GM08714 (cell line): ENCODE data around the gene TNS1.

Experiments used
- H3K4me3 ChIP-seq: fragments of 200-500 bp; sonication (Bioruptor generic); 2 replicates; pipeline ENCODE4 v1.5.1; 2014; ENCODE audit warnings: mild to moderate bottlenecking, low read length, inconsistent platforms
- ZNF274 ChIP-seq: IDR thresholded peaks from 2 replicates; pipeline ENCODE4 v1.6.1; 2012; ENCODE audit warnings: mild to moderate bottlenecking, low read depth, low read length

The TNS1 gene

GRCh38 chr2:218014706-218015585, 12.2 kb upstream of the TNS1 start:
- no peak for TF ChIP-seq ZNF274
- no peak overlapping the region for H3K4me3 ChIP-seq

GRCh38 chr2:218013289-218013688, 10.5 kb upstream of the TNS1 start:
- no peak for TF ChIP-seq ZNF274

DNA sequence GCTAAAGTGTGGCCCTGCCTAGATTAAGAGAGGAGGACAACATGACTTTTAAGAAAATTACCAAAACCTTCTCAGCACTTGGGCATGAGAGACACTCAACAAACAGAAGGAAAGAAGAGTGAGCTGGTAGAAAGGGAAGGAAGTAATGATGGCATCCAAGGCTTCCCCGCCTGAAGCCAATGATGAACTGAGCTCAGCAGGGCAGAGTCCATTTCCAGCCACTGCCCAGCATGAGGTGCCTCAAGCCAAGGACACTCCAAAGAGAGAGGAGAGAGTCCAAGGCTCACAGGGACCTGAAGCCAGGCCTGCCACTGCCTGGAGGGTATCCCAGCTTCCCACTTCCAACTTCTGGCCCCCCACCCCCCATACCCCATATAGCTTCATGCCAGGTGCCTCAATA, 9.5 kb upstream of the TNS1 start:
- TF ChIP-seq ZNF274: no peak
- no peak overlapping the region for H3K4me3 ChIP-seq

More at GRCh38 chr2:218013289-218013688, 10.5 kb upstream of the TNS1 start:
- no peak overlapping the region for H3K4me3 ChIP-seq

DNA sequence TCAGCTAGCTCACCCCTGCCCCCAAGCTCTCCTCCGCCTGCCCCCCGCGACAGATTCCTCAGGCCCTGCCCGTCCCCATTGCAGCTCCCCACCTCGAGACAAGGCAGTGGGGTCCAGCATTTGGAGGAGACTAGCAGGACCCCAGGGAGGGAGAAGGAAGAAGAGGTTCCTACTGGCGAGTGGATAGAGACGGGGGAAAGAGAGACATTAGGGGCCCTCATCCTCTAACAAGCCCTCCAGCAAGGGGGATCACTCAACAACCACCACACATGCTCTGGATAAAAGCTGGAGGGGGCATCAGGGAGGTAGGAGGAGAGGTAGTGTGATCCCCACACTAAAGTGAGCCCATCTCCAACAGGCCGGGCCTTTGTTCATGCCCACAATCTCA, 8.9 kb upstream of the TNS1 start:
- H3K4me3 ChIP-seq: no peak overlapping the region
- TF ChIP-seq ZNF274: no peak

- no peak overlapping the region for H3K4me3 ChIP-seq
- TF ChIP-seq ZNF274: no peak
These were observed 8.3 kb upstream of the TNS1 start for GRCh38 chr2:218010984-218011652.

DNA sequence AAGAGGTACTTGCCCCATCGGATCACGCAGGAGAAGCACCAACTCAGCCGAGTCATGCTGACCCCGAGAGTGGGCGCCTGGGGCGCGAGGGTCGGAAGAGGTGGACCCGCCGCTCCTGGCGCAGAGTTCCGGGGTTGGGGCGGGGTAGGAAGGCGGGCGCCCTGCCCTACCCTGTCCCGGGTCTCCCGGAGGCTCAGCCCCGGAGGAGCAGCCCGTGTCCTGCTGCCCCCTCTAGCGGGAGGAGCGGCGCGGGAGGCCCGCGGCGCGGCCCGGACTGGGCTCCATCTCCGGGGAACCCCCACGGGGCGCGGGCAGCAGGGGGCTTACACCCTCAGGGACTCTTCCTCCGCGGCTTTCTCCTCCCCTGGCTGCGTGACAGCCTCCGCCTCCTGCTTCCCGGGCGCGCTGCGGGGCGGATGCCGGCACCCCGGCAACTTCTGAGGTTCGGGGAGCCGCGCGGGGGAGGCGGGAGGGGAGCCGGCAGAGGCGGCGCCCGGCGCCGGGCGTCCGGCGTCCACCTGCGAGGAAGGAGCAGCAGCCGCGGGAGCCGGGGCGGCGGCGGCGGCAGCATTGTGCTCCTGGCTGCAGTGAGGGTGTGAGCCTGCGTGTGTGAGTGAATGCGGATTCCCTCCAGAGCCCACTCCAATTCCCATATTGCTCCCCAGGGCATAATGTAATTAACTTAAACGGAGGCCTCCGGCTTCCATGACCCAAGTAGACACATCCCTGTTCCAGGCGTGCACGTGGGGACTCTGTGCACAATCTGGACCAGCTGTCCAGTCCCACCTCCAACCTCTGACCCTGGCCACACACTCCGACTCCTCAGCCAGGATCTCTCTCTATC, 7.6 kb upstream of the TNS1 start:
- peak overlapping the region; percentile 18; the same call in 1 of the 2 replicates for H3K4me3 ChIP-seq

DNA sequence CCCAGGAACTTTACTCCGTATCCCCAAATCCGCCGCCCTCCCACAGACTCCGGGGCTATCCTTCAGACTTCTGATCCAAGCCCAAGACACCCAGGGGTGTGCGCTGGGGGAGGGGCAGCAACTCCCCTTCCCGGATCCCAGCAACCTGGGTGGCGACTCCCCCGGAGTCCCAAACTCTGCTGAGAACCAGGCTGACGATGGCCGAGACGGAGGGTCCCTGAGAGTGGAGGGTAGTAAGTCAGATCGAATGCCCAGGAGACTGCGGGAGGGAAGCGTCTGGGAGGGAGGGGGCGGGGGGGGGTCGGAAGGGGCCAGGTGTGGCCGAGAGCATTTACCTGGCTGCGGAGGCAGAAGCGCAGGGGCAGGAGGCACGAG, 7.0 kb upstream of the TNS1 start:
- peak overlapping the region; percentile 18; the same call in 1 of the 2 replicates for H3K4me3 ChIP-seq
- TF ChIP-seq ZNF274: no peak

More for the DNA sequence above, 7.6 kb upstream of the TNS1 start:
- no peak for TF ChIP-seq ZNF274

DNA sequence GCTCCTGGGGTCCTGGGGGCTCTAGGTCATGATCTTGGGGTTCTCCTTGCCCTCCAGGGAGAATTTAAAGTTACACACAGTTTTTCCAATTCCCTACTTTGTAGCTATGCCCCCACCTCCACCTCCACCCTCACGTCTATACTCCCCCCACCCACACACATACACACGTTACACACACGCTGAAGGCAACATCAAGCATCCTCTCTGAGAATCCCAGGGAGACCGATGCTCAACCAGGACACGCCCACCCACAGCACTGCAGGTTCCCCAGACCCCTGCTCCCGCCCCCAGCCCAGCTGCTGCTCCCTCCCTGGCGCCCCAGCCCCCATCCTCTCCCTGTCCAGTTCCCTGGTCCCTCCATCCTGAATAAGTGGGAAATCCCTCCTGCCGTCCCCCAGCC, 6.4 kb upstream of the TNS1 start:
- TF ChIP-seq ZNF274: no peak
- no peak overlapping the region for H3K4me3 ChIP-seq

DNA sequence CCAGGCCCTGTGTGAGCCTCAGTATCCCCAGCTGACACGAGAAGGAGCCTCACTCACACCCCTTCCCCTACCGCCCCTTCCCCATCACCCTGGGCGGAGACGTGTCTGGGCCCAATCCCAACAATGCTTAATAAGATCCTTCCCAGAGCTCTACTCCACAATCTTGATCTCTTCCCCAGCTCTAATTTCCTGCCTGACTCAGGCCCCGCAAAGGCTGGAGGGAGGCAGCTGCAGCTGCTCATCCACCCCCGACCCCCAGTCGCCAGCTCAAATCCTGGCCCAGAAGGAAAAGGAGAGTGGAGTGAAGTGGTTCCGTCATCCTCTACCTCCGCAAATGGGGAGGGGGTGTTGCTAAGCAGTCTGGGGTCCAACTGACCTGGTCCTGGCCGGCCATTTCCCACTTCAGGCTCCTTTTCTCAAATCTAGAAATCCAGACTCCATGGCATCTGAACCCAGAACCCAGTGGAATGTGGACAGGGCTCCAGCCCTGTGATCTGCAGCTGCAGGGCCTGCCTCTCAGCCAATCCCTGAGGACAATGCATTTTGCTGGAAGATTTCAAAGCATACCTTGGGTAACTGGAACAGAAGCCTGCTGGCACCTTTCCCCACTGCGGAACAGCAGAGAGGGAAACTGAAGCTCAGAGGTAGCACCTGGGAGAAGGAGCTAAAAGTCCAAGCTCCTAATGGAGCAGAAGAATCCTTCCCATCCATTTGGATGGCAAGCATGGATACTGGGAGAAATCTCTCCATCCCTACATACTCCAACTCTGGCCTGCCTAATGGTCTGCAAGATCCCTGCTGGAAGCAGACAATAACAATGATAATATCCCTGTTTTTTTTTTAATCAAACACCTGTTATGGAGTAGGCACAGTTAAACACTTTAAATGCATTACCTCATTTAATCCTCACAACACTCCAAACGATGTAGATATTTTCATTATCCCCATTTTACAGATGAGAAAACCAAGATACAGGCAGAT, 5.6 kb upstream of the TNS1 start:
- no peak for TF ChIP-seq ZNF274
- no peak overlapping the region for H3K4me3 ChIP-seq

DNA sequence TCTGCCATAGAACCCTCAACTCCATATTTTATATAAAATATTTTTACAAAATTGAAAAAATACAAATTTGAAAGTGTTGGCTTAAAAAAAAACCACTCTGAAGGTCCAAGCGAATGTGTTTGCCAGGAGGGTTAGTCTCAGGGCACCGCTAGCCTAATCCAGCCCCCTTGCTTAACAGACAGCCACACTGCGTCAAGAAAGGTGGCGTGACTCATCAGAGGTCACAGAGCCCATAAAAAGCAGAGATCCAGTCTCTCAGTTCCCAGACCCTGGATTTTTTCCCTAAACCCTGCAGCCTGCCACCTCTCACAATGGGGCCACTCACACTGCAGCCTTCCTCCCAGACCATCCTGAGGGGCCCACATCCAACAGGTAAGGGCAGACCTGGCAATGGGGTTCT, 3.9 kb upstream of the TNS1 start:
- H3K4me3 ChIP-seq: no peak overlapping the region
- no peak for TF ChIP-seq ZNF274

GRCh38 chr2:218005486-218005885, 2.7 kb upstream of the TNS1 start:
- TF ChIP-seq ZNF274: no peak

GRCh38 chr2:218005028-218005427, 2.2 kb upstream of the TNS1 start:
- H3K4me3 ChIP-seq: no peak overlapping the region
- no peak for TF ChIP-seq ZNF274

More at GRCh38 chr2:218005486-218005885, 2.7 kb upstream of the TNS1 start:
- no peak overlapping the region for H3K4me3 ChIP-seq

DNA sequence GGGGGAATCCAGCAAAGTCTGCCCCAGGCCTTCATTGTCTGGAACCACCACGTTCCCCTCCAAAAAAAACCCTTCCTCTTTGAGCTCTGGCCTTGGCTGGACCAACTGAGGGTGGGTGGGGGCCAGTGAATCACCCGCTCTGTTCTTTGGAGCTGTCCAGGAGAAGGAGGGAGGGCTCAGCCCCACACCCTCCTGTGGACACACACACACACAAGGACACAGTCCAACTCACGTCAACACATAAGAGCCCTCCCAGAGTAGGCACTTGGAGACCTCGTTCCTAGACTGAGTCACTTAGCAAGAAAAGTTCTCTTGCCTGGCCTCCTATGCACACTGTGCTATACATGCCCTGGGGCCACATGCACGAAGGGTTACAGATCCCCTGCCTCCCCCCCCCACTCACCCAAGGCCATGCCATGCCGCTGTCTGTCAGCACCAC, 1.2 kb upstream of the TNS1 start:
- no peak overlapping the region for H3K4me3 ChIP-seq
- TF ChIP-seq ZNF274: no peak

- no peak overlapping the region for H3K4me3 ChIP-seq
- no peak for TF ChIP-seq ZNF274
These were observed 618 bp upstream of the TNS1 start for GRCh38 chr2:218003281-218003944.
